Neural progenitor cell (in vitro differentiated cells): Measurements from ENCODE around the gene ISG15.

Experiments used
- CTCF ChIP-seq: fragments of 200-600 bp; sonication (generic); IDR thresholded peaks from 2 replicates; pipeline ENCODE4 v1.5.1; 2017; ENCODE audit warnings: antibody characterized with exemption, mild to moderate bottlenecking
- EZH2 ChIP-seq: fragments of 200-600 bp; sonication (generic); IDR thresholded peaks from 2 replicates; pipeline ENCODE4 v1.6.1; 2017; ENCODE audit warnings: antibody characterized with exemption, mild to moderate bottlenecking, moderate library complexity
- EZH2phosphoT487 ChIP-seq: fragments of 200-600 bp; sonication (generic); IDR thresholded peaks from 2 replicates; pipeline ENCODE4 v1.6.1; 2017; ENCODE audit warnings: antibody characterized with exemption

- TF ChIP-seq CTCF = no peak
- no peak for TF ChIP-seq EZH2phosphoT487
- TF ChIP-seq EZH2 = peak; percentile 50
Measured at GRCh38 chr1:1059494-1060280, 46.4 kb downstream of the ISG15 start.
